Epithelial cell of proximal tubule (primary cell): ENCODE measurements around the gene PKLR. TPM values are rescaled to one million over a fixed set of nuclear protein-coding genes. Genes with fewer than 3 reads are reported as not detected.

Source experiments
- DNase-seq: peaks from one replicate; pipeline ENCODE4 v3.0.0-alpha.2; 2011; ENCODE audit warnings: low read depth
- H3K4me3 ChIP-seq: 2 replicates; pipeline ENCODE4 v1.5.1; 2011; ENCODE audit warnings: low read depth, mild to moderate bottlenecking, low read length
- total RNA-seq: library from RNA; depleted of rRNA; stranded (reverse); fragments of >200 nt; gene quantifications from 2 replicates; pipeline ENCODE4 v1.2.3, GENCODE V29; 2015
- TF ChIP-seq, protein P1 (sequence below): conservative IDR thresholded peaks from 2 replicates; pipeline ENCODE4 v1.5.1; 2012; ENCODE audit warnings: low read depth, mild to moderate bottlenecking, low read length

PKLR gene
- total RNA-seq, 1 donor from 2014 or later = not detected

DNA sequence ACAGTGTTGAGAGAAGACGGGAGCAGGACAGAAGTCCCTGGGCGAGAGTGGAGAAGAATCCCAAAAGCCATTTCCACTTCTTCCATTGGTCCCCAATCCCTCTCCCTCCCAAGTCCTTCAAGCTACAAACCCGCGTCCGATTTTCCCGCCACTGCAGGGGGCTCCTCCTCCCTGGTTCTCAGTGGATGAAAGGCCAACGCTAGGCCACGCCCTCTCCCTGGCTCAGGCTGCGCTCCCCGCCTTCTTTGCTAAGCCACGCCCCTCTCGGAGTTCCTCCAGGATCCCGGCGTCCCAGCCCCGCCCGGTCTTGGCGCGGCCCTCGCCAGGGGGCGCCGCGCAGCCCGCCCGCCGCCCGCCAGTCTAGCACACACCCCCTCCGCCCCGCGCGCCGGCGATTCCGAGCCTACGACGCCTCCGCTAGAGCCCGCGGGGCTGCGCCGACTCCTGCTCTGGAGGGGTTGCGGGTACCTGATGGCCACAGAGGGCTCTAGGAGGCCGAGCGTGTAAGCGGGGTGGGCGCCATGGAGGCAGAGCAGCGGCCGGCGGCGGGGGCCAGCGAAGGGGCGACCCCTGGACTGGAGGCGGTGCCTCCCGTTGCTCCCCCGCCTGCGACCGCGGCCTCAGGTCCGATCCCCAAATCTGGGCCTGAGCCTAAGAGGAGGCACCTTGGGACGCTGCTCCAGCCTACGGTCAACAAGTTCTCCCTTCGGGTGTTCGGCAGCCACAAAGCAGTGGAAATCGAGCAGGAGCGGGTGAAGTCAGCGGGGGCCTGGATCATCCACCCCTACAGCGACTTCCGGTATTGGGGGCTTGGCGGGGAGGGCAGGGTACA is 24.0 kb downstream of the PKLR start, which contains the start of gene HCN3:
HCN3 (plus strand) TSS at position 394 of the 832 bp plus-strand sequence; CDS start at position 522, 128 bp downstream.
- TF ChIP-seq, protein P1, sequence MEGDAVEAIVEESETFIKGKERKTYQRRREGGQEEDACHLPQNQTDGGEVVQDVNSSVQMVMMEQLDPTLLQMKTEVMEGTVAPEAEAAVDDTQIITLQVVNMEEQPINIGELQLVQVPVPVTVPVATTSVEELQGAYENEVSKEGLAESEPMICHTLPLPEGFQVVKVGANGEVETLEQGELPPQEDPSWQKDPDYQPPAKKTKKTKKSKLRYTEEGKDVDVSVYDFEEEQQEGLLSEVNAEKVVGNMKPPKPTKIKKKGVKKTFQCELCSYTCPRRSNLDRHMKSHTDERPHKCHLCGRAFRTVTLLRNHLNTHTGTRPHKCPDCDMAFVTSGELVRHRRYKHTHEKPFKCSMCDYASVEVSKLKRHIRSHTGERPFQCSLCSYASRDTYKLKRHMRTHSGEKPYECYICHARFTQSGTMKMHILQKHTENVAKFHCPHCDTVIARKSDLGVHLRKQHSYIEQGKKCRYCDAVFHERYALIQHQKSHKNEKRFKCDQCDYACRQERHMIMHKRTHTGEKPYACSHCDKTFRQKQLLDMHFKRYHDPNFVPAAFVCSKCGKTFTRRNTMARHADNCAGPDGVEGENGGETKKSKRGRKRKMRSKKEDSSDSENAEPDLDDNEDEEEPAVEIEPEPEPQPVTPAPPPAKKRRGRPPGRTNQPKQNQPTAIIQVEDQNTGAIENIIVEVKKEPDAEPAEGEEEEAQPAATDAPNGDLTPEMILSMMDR = peak; percentile 58
- DNase-seq = no peak

DNA sequence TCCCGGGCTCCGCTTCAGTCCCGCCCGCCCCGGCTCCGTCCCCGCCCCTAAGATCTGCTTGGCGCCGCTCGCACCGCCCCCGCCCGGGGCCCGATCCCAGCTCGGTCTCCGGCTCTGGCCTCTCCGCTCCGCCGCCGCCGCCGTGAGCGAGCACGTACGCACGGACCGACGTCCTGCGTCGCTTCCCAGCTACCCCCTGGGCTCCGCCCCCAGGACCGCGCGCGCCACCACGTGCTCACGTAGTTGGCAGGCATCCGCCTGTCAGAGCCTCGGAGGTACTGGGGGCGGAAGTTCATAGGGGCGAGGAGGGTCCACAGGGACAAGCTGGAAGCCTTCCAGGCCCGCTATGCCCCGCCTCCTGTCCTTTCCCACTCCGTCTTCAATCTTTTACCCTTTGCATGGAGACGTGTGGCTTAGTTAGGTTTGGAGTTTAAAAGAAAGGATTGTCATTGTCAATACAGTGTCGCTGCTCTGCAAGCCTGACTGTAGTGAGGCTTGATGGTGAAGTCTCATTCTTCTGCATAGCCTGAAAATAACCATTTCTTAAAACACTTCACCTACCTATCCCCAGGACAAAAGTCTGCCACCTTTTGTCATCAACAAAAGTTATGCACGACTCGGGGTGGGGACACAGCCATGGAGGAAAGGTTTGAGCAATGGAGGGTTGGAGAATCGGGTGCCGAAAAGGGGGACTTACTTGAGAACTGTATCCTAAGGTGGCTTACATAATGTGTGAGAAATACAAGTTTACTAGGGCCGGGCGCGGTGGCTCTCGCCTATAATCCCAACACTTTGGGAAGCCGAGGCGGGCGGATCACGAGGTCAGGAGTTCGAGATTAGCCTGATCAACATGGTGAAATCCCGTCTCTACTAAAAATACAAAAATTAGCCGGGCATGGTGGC is 27.6 kb downstream of the PKLR start, which contains the start of gene CLK2:
CLK2 (minus strand) TSS at position 162 of the 903 bp plus-strand sequence. CDS start 2,527 bp downstream, outside the sequence.
- peak within 1 kb of the TSS; percentile 59 for H3K4me3 ChIP-seq
- DNase-seq = no peak
- TF ChIP-seq, protein P1 = no peak

More for the DNA sequence above, 24.0 kb downstream of the PKLR start, which contains the start of gene HCN3:
- peak within 1 kb of the TSS; percentile 84 for H3K4me3 ChIP-seq

DNA sequence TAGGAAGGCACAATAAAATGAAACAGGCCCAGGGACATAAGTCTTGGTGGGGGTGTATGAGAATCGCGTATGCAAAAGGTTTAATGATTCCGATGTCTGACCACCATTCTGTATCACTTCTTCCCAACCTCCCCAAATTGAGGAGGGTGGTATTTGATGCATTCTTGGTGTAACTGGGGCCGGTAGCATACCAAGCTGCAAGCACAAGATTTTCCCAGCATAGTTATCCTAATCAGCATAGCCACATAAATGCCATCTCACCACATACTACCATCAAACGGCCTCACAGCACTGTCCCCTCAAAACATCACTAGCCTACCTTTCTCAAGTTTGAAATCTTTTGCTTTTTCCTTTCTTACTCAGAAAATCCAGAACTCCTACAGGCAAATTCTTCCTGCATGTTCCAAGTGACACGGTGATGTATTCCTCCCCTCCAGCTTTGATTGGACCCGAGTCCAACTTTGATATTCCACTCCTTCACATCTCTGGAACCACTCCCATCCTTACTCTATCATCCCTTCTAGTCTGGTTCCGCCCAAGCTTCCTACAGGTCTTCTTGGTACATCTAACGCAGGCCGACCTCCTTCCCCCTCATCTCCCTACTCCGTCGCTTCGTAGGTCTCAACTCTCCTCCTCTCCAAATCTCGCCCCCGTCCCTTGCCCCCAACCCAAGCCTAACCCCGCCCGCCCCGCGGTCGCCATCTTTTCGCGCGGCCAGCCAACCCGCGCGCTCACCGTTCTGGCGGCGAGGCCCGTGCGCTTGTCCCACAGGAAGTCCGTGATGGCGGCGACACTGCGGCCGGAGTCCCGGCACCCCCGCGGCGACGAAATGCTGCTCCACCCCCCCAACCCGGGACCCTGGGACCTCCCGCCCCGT is 28.5 kb downstream of the PKLR start:
- TF ChIP-seq, protein P1 = no peak
- DNase-seq = no peak
- peak overlapping the region; percentile 59 for H3K4me3 ChIP-seq

DNA sequence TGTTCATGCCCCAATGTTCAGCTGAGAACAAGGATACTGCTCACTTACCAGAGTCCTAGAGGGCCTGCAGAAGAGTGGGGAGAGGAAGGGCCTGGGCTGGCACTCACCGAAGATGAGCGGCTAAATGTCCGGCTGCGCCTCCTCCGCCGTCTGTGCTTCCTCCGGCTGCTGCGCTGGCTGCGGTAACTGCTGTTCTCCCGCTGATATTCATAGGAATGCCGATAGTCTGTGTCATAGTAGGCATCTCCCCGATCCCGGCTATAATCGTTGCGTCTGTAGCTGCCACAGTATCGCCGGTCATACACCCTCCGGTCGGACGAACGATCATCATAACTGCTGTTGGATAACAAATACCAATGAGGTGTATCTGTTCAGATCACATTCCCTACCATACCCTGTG is 31.9 kb downstream of the PKLR start:
- H3K4me3 ChIP-seq = no peak overlapping the region
- TF ChIP-seq, protein P1 = no peak
- DNase-seq = no peak

DNA sequence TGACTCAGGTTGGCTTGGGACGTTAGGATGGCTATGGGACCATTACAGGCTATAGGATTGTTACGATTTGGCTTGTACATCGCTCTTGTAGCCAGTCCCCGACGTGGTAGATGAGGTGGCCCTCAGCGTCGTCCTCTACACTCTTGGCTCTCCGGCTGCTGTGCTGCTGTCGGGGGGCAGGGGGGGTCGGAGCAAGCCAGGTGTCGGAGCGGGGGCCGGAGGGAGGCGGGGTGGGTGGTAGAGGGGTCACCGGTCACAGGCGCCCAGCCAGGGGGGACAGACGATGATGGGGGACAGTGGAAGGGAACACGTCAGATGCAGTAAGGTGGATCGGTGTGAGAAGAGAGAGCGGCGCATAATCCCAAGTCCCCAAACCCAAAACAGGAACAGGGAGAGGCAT is 32.6 kb downstream of the PKLR start:
- H3K4me3 ChIP-seq = no peak overlapping the region
- TF ChIP-seq, protein P1 = no peak
- no peak for DNase-seq

DNA sequence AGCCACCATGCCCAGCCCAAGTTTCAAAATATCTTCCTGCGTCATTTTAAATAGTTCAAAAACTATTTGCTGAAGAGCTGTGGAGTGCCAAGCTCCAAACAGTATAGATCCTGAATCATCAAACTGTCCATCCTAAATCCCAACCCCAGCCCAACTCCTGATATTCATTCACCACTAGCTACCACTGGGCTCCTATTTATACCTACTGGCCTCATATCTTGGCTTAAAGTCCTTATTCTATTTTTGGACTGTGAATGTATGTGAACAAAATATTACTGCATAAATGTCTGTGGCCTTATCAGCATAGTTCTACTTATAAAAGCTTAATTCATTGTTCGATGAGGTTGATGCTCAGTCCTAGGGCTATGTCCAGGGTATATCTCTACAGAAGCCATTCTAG is 33.9 kb downstream of the PKLR start:
- TF ChIP-seq, protein P1 = no peak
- no peak overlapping the region for H3K4me3 ChIP-seq
- no peak for DNase-seq
